Measurements from ENCODE around the gene SECTM1. TPM values are rescaled to one million over a fixed set of nuclear protein-coding genes. Genes with fewer than 3 reads are reported as not detected.

Gene SECTM1
- total and polyA plus RNA-seq, 9 of the 15 experiments (the other 6 are each of a cell fraction or from before 2014, with no cell fraction given): 0.11 to 0.46 (median 0.18) TPM; not detected in 6

DNA sequence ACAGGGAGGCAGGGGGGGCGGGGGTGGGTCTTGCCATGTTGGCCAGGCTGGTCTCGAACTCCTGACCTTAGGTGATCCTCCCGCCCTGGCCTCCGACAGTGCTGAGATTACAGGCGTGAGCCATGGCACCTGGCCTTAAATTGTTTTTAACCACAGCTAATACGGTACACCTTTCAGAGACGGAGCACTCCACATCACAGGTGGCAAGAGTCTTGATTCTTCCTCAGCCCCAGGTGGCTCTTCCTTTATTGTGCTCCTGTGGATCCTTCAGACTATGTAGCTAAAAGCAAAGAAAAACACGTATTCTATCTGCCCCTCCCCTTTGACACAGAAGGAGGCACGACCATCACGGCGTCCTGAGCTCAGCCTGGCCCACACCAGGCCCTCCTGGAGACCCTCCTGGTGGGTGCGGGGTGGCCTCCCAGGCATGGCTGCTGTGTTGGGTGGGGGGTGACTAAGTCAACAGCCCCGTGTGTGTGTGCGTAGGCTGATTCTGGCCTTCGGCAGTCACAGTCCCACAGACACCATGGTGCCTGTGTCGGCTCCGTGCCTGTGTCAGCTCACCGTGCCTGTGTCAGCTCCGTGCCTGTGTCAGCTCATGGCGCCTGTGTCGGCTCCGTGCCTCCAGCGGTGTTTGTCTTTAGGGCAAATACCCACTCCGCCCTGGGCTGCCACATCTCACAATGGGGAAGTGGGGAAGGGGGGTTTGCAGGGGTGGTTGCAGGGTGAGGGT, 10.8 kb upstream of the SECTM1 start (continued):
- TF ChIP-seq KDM5B (IDR thresholded peaks at IDR 0.05; ENCODE audit: insufficient replicate concordance, low read depth, low read length) (peak; percentile 60), ZNF740 (CRISPR knock-in tag; IDR thresholded peaks at IDR 0.05) (peak; percentile 16), ZNF740 (tag; IDR thresholded peaks at IDR 0.05) (no peak), ZFP30 (CRISPR knock-in tag; IDR thresholded peaks at IDR 0.05; ENCODE audit: borderline replicate concordance) (no peak), ZNF395 (CRISPR knock-in tag; IDR thresholded peaks at IDR 0.05) (no peak), ZNF316 (IDR thresholded peaks at IDR 0.05) (no peak), ZBTB26 (CRISPR knock-in tag; IDR thresholded peaks at IDR 0.05) (no peak), NFRKB (IDR thresholded peaks at IDR 0.05; ENCODE audit: low read depth) (peak; percentile 32), TEAD1 (CRISPR knock-in tag; IDR thresholded peaks at IDR 0.05) (no peak), RFX7 (CRISPR knock-in tag; IDR thresholded peaks at IDR 0.05) (no peak), ZNF695 (CRISPR knock-in tag; IDR thresholded peaks at IDR 0.05) (no peak), C11orf30 (IDR thresholded peaks at IDR 0.05; ENCODE audit: low read depth) (no peak), FOS (IDR thresholded peaks at IDR 0.05; ENCODE audit: extremely low read depth, insufficient read length) (no peak), MAZ (CRISPR knock-in tag; conservative IDR thresholded peaks at IDR 0.05 in 1 of 2, IDR thresholded peaks at IDR 0.05 in 1 of 2) (peak in 1 of 2 experiments; percentile 66; a peak in 1 of 4 replicates), MLX (CRISPR knock-in tag; conservative IDR thresholded peaks at IDR 0.05) (0 out of 4 replicates have a peak, but pooled peaks of 1 of the 2 experiments have one; percentile 58)
- TF ChIP-seq, protein P1, sequence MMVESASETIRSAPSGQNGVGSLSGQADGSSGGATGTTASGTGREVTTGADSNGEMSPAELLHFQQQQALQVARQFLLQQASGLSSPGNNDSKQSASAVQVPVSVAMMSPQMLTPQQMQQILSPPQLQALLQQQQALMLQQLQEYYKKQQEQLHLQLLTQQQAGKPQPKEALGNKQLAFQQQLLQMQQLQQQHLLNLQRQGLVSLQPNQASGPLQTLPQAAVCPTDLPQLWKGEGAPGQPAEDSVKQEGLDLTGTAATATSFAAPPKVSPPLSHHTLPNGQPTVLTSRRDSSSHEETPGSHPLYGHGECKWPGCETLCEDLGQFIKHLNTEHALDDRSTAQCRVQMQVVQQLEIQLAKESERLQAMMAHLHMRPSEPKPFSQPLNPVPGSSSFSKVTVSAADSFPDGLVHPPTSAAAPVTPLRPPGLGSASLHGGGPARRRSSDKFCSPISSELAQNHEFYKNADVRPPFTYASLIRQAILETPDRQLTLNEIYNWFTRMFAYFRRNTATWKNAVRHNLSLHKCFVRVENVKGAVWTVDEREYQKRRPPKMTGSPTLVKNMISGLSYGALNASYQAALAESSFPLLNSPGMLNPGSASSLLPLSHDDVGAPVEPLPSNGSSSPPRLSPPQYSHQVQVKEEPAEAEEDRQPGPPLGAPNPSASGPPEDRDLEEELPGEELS (CRISPR knock-in tag; IDR thresholded peaks at IDR 0.05; ENCODE audit: borderline replicate concordance): 0 out of 2 replicates have a peak, but pooled peaks have one; percentile 20
